CD14-positive monocyte (primary cell): ENCODE results near the gene TOX3. TPM values are rescaled to one million over a fixed set of nuclear protein-coding genes. Genes with fewer than 3 reads are reported as not detected.

Source experiments
- DNase-seq, 3 donors: peaks; one replicate each; pipeline ENCODE4 v3.0.0-alpha.2; 2011 to 2022
- H2AFZ ChIP-seq: 2 replicates; pipeline ENCODE4 v1.6.0; 2012; ENCODE audit warnings: mild to moderate bottlenecking, low read depth, low read length, inconsistent platforms; ENCODE audit not compliant: insufficient read depth, poor library complexity, severe bottlenecking
- H3K27ac ChIP-seq, 2 donors: 1 replicate in 1 of 2; 2 replicates in 1 of 2; pipeline ENCODE4 v1.5.1; 2012 to 2013; ENCODE audit warnings: low read length in 2 of 2, control low read depth in 1 of 2, inconsistent platforms in 1 of 2, low read depth in 1 of 2, mild to moderate bottlenecking in 1 of 2
- H3K27me3 ChIP-seq, 2 donors: one replicate each; pipeline versions ENCODE4 v1.6.0 to v1.6.1; 2011 to 2013; ENCODE audit warnings: low read length in 2 of 2; ENCODE audit not compliant: control insufficient read depth in 2 of 2, insufficient read depth in 2 of 2
- H3K36me3 ChIP-seq, 2 donors: replicated peaks in 1 of 2; 1 replicate in 1 of 2; 2 replicates in 1 of 2; pipeline versions ENCODE4 v1.5.1 to v1.6.1; 2012 to 2013; ENCODE audit warnings: low read length in 2 of 2, control low read depth in 1 of 2, inconsistent platforms in 1 of 2, mild to moderate bottlenecking in 1 of 2; ENCODE audit not compliant: insufficient read depth in 2 of 2, control insufficient read depth in 1 of 2
- H3K4me1 ChIP-seq, 2 donors: 1 replicate in 1 of 2; 2 replicates in 1 of 2; pipeline versions ENCODE4 v1.5.1 to v1.6.1; 2012 to 2013; ENCODE audit warnings: low read length in 2 of 2, control low read depth in 1 of 2, inconsistent platforms in 1 of 2, mild to moderate bottlenecking in 1 of 2, moderate library complexity in 1 of 2; ENCODE audit not compliant: insufficient read depth in 2 of 2, control insufficient read depth in 1 of 2
- H3K4me2 ChIP-seq: replicated peaks from 2 replicates; pipeline ENCODE3; 2012; ENCODE audit warnings: low read length, moderate library complexity, mild to moderate bottlenecking; ENCODE audit not compliant: poor library complexity, severe bottlenecking; ENCODE audit errors: extremely low read depth
- H3K4me3 ChIP-seq, 3 experiments: fragments of 200-600 bp in 1 of 3; sonication (generic) in 1 of 3; replicated peaks in 1 of 3; 1 replicate in 2 of 3; 2 replicates in 1 of 3; pipeline ENCODE4 v1.5.1; 2011 to 2013; ENCODE audit warnings: low read length in 3 of 3, mild to moderate bottlenecking in 3 of 3, control low read depth in 2 of 3, low read depth in 2 of 3, inconsistent platforms in 1 of 3, moderate library complexity in 1 of 3
- H3K79me2 ChIP-seq: 2 replicates; pipeline ENCODE4 v1.6.0; 2012; ENCODE audit warnings: mild to moderate bottlenecking, control low read depth, inconsistent platforms, low read length, moderate library complexity; ENCODE audit not compliant: insufficient read depth
- H3K9ac ChIP-seq: 2 replicates; pipeline ENCODE4 v1.6.0; 2017; ENCODE audit warnings: low read length, mild to moderate bottlenecking; ENCODE audit not compliant: insufficient read depth, poor library complexity, severe bottlenecking
- H3K9me3 ChIP-seq, 2 donors: replicated peaks in 1 of 2; 1 replicate in 1 of 2; 2 replicates in 1 of 2; pipeline versions ENCODE4 v1.5.1 to v1.6.1; 2012 to 2013; ENCODE audit warnings: low read length in 2 of 2, control low read depth in 1 of 2; ENCODE audit not compliant: control insufficient read depth in 1 of 2, insufficient read depth in 1 of 2
- H4K20me1 ChIP-seq: 2 replicates; pipeline ENCODE4 v1.6.0; 2012; ENCODE audit warnings: mild to moderate bottlenecking, low read length, control low read depth, moderate library complexity; ENCODE audit not compliant: insufficient read depth
- H3K27ac Mint-ChIP-seq, 7 donors: one replicate each; pipeline ENCODE4 v1.8.0; 2020; ENCODE audit warnings: mild to moderate bottlenecking in 7 of 7, mixed read lengths in 7 of 7, moderate library complexity in 6 of 7, inconsistent platforms in 2 of 7
- H3K27me3 Mint-ChIP-seq, 3 donors: one replicate each; pipeline ENCODE4 v1.8.0; 2021 to 2022; ENCODE audit warnings: low read depth in 3 of 3, mild to moderate bottlenecking in 3 of 3, mixed read lengths in 3 of 3, moderate library complexity in 3 of 3, inconsistent platforms in 1 of 3
- H3K36me3 Mint-ChIP-seq, 2 donors: one replicate each; pipeline ENCODE4 v1.8.0; 2020; ENCODE audit warnings: mixed read lengths in 2 of 2, inconsistent platforms in 1 of 2, mild to moderate bottlenecking in 1 of 2
- H3K4me1 Mint-ChIP-seq: one replicate; pipeline ENCODE4 v1.8.0; 2020; ENCODE audit warnings: mild to moderate bottlenecking, mixed read lengths
- H3K4me3 Mint-ChIP-seq, 2 donors: one replicate each; pipeline ENCODE4 v1.8.0; 2020; ENCODE audit warnings: mild to moderate bottlenecking in 2 of 2, mixed read lengths in 2 of 2, moderate library complexity in 1 of 2
- H3K9me3 Mint-ChIP-seq, 7 donors: one replicate each; pipeline ENCODE4 v1.8.0; 2020 to 2022; ENCODE audit warnings: mixed read lengths in 7 of 7, mild to moderate bottlenecking in 6 of 7, moderate library complexity in 6 of 7, inconsistent platforms in 2 of 7
- CTCF ChIP-seq: fragments of 200-600 bp; IDR thresholded peaks from one replicate; pipeline ENCODE4 v1.8.0; 2022; ENCODE audit warnings: antibody characterized with exemption, mild to moderate bottlenecking
- WGBS: methylation state at CpG from one replicate; pipeline ENCODE4 v1.1.5; 2013; ENCODE audit warnings: missing lambda C conversion rate; ENCODE audit not compliant: insufficient coverage; 5-methylcytosine and 5-hydroxymethylcytosine counted together
- intact Hi-C, 2 donors: fragments of 100-400 bp; cut with micrococcal nuclease; formaldehyde crosslinking; loops; one replicate each; pipeline versions ENCODE4 v1.15.0 to v1.15.1; 2023
- polyA plus RNA-seq, 3 donors: library from polyadenylated mRNA; depleted of rRNA in 1 of 3; unstranded in 2 of 3; stranded (reverse) in 1 of 3; fragments of 300-500 nt in 2 of 3; fragments of >200 nt in 1 of 3; fragmentation: Illumina TruSeq in 2 of 3; gene quantifications; 1 replicate in 2 of 3; 2 replicates in 1 of 3; pipeline ENCODE4 v1.2.3, GENCODE V29; 2012 to 2021

The TOX3 gene
- polyA plus RNA-seq, 3 donors = not detected

DNA sequence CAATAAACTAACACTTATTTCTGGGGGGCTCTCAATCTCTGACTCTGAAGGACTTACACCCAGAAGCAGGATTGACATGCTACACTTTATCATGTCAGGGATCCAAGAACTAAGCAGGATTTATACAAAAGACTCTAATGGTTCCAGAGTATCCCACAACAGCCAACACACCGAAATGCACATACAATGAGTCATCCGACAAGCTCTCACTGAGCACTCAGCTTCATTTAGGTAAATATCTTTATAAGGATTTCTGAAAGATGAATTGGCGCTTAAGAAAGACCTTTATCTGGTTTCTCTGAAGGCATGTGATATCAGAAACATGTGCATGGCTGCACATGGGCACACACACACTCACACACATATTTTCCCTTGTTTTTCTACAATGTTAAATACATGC, 77.2 kb downstream of the TOX3 start:
- H3K27ac Mint-ChIP-seq = no peak overlapping the region
- H3K27me3 Mint-ChIP-seq = peaks cover 0 to 1% (median 0%) of the 10 kb centered on the region in 3 donors
- Histone ChIP-seq H3K4me2 (no peak overlapping the region), H3K9me3 (peaks cover 0 to 2% of the 10 kb centered on the region in 2 donors), H3K27me3 (no peaks in the 10 kb centered on the region), H2AFZ (no peak overlapping the region), H3K9ac (no peak overlapping the region), H3K4me3 (no peak overlapping the region), H3K79me2 (no peaks in the 10 kb centered on the region), H3K36me3 (no peaks in the 10 kb centered on the region), H3K4me1 (no peaks in the 10 kb centered on the region), H3K27ac (no peak overlapping the region), H4K20me1 (no peaks in the 10 kb centered on the region)
- DNase-seq = no peak
- H3K4me3 Mint-ChIP-seq = no peak overlapping the region
- no peaks in the 10 kb centered on the region for H3K36me3 Mint-ChIP-seq
- H3K9me3 Mint-ChIP-seq = peaks cover 0 to 7% (median 2%) of the 10 kb centered on the region in 7 donors
- no peaks in the 10 kb centered on the region for H3K4me1 Mint-ChIP-seq
- intact Hi-C loops = no loop called here
- WGBS = no CpG with 5 or more reads among the region's 3 CpGs
- no peak for TF ChIP-seq CTCF

- Histone ChIP-seq H4K20me1 (no peaks in the 10 kb centered on the region), H3K9me3 (peaks cover 0 to 2% of the 10 kb centered on the region in 2 donors), H3K4me1 (no peaks in the 10 kb centered on the region), H3K36me3 (no peaks in the 10 kb centered on the region), H3K9ac (no peak overlapping the region), H3K4me2 (no peak overlapping the region), H2AFZ (no peak overlapping the region), H3K27me3 (no peaks in the 10 kb centered on the region), H3K79me2 (no peaks in the 10 kb centered on the region), H3K27ac (no peak overlapping the region), H3K4me3 (no peak overlapping the region)
- WGBS = 100% methylated on average over 3 of the region's 6 CpGs
- Mint-ChIP-seq H3K4me3 (no peak overlapping the region), H3K27ac (no peak overlapping the region), H3K9me3 (peaks cover 0 to 4% (median under 1%) of the 10 kb centered on the region in 7 donors), H3K36me3 (no peaks in the 10 kb centered on the region), H3K4me1 (no peaks in the 10 kb centered on the region), H3K27me3 (no peaks in the 10 kb centered on the region)
- intact Hi-C loops = no loop called here
- no peak for TF ChIP-seq CTCF
- DNase-seq = no peak
Observed at GRCh38 chr16:52469091-52469490, 77.9 kb downstream of the TOX3 start.
